Stimulated activated CD4-positive, alpha-beta T cell treated with anti-CD3 and anti-CD28 coated beads, Interleukin-4, amount 100 ng/mL, for 1 hour (primary cell): ENCODE measurements around the gene NSUN7.
A peak's percentile ranks its signal among the peaks of the same experiment; 100 is the strongest.
"Not testable (repeated sequence)": the region's sequence is repeated elsewhere in the genome, so short reads cannot be mapped to it uniquely, and the experiment has no call there.

Source experiments
- DNase-seq: peaks from one replicate; pipeline ENCODE4 v3.0.0-alpha.2; 2020

NSUN7 gene

GRCh38 chr4:40749717-40750460, at the start of gene NSUN7:
TSS of gene NSUN7 (plus strand) at chr4:40749955. CDS start at chr4:40750694, 739 bp downstream.
- DNase-seq = peak; percentile 36

- no peak for DNase-seq
Measured at GRCh38 chr4:40702137-40702799, 47.5 kb upstream of the NSUN7 start.

- DNase-seq = no peak
Measured at GRCh38 chr4:40702800-40703151, 47.0 kb upstream of the NSUN7 start.

GRCh38 chr4:40704073-40704472, 45.7 kb upstream of the NSUN7 start:
- no peak for DNase-seq

GRCh38 chr4:40710484-40711254, 39.1 kb upstream of the NSUN7 start:
- DNase-seq = no peak

- DNase-seq = not testable (repeated sequence)
Measured at GRCh38 chr4:40713001-40713400, 36.8 kb upstream of the NSUN7 start.

- no peak for DNase-seq
Measured at GRCh38 chr4:40713798-40714197, 36.0 kb upstream of the NSUN7 start.

- no peak for DNase-seq
Measured at GRCh38 chr4:40718586-40718985, 31.2 kb upstream of the NSUN7 start.

- no peak for DNase-seq
Measured at GRCh38 chr4:40719008-40719623, 30.6 kb upstream of the NSUN7 start.

GRCh38 chr4:40720351-40720750, 29.4 kb upstream of the NSUN7 start:
- no peak for DNase-seq

GRCh38 chr4:40720916-40721315, 28.8 kb upstream of the NSUN7 start:
- no peak for DNase-seq

GRCh38 chr4:40721730-40722171, 28.0 kb upstream of the NSUN7 start:
- no peak for DNase-seq

GRCh38 chr4:40722576-40723161, 27.1 kb upstream of the NSUN7 start:
- no peak for DNase-seq

GRCh38 chr4:40723728-40724127, 26.0 kb upstream of the NSUN7 start:
- DNase-seq = no peak

- no peak for DNase-seq
Measured at GRCh38 chr4:40728333-40728732, 21.4 kb upstream of the NSUN7 start.

- no peak for DNase-seq
Measured at GRCh38 chr4:40729555-40729954, 20.2 kb upstream of the NSUN7 start.

GRCh38 chr4:40730091-40730679, 19.6 kb upstream of the NSUN7 start:
- no peak for DNase-seq

- no peak for DNase-seq
Measured at GRCh38 chr4:40731361-40731760, 18.4 kb upstream of the NSUN7 start.

- no peak for DNase-seq
Measured at GRCh38 chr4:40731792-40732245, 17.9 kb upstream of the NSUN7 start.

- DNase-seq = no peak
Measured at GRCh38 chr4:40733752-40734151, 16.0 kb upstream of the NSUN7 start.

GRCh38 chr4:40734497-40734896, 15.3 kb upstream of the NSUN7 start:
- no peak for DNase-seq

GRCh38 chr4:40736910-40737309, 12.8 kb upstream of the NSUN7 start:
- DNase-seq = no peak
